ENCODE data around the gene UBQLN1.
"Not testable (repeated sequence)": the region's sequence is repeated elsewhere in the genome, so short reads cannot be mapped to it uniquely, and the experiment has no call there.

DNA sequence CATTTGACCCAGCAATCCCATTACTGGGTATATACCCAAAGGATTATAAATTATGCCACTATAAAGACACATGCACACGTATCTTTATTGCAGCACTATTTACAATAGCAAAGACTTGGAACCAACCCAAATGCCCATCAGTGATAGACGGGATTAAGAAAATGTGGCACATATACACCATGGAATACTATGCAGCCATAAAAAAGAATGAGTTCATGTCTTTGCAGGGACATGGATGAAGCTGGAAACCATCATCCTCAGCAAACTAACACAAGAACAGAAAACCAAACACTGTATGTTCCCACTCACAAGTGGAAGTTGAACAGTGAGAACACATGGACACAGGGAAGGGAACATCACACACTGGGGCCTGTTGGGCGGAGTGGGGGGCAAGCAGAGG, 94.5 kb downstream of the UBQLN1 start:
- TF ChIP-seq ZNF780A (CRISPR knock-in tag; IDR thresholded peaks at IDR 0.05); E2F1 (CRISPR knock-in tag; IDR thresholded peaks at IDR 0.05); CTCF (IDR thresholded peaks at IDR 0.05 in 2 of 3, conservative IDR thresholded peaks at IDR 0.05 in 1 of 3; ENCODE audit: insufficient read depth in 2 of 3, low read depth in 1 of 3, low read length in 3 of 3); CBX3 (IDR thresholded peaks at IDR 0.05; ENCODE audit: borderline replicate concordance in 1 of 2, low read length in 2 of 2): not testable (repeated sequence)
- TF ChIP-seq, protein P1, sequence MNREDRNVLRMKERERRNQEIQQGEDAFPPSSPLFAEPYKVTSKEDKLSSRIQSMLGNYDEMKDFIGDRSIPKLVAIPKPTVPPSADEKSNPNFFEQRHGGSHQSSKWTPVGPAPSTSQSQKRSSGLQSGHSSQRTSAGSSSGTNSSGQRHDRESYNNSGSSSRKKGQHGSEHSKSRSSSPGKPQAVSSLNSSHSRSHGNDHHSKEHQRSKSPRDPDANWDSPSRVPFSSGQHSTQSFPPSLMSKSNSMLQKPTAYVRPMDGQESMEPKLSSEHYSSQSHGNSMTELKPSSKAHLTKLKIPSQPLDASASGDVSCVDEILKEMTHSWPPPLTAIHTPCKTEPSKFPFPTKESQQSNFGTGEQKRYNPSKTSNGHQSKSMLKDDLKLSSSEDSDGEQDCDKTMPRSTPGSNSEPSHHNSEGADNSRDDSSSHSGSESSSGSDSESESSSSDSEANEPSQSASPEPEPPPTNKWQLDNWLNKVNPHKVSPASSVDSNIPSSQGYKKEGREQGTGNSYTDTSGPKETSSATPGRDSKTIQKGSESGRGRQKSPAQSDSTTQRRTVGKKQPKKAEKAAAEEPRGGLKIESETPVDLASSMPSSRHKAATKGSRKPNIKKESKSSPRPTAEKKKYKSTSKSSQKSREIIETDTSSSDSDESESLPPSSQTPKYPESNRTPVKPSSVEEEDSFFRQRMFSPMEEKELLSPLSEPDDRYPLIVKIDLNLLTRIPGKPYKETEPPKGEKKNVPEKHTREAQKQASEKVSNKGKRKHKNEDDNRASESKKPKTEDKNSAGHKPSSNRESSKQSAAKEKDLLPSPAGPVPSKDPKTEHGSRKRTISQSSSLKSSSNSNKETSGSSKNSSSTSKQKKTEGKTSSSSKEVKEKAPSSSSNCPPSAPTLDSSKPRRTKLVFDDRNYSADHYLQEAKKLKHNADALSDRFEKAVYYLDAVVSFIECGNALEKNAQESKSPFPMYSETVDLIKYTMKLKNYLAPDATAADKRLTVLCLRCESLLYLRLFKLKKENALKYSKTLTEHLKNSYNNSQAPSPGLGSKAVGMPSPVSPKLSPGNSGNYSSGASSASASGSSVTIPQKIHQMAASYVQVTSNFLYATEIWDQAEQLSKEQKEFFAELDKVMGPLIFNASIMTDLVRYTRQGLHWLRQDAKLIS (CRISPR knock-in tag; IDR thresholded peaks at IDR 0.05), result not testable (repeated sequence)

Data from K562 (cell line).